Peyer's patch (tissue), 4 donors: ENCODE measurements around the gene THBS1. TPM values are rescaled to one million over a fixed set of nuclear protein-coding genes. Genes with fewer than 3 reads are reported as not detected.

Experiments
- DNase-seq, 3 donors: peaks; one replicate each; pipeline ENCODE4 v3.0.0-alpha.2; 2017 to 2019
- H3K27ac ChIP-seq, 4 donors: fragments of 200-600 bp; sonication (generic); one replicate each; pipeline ENCODE4 v1.5.1; 2016 to 2019
- H3K27me3 ChIP-seq, 2 donors: fragments of 200-600 bp; sonication (generic); one replicate each; pipeline ENCODE4 v1.5.1; 2019
- H3K36me3 ChIP-seq, 3 donors: fragments of 200-600 bp; sonication (generic); one replicate each; pipeline ENCODE4 v1.5.1; 2016 to 2019
- H3K4me1 ChIP-seq, 4 donors: fragments of 200-600 bp; sonication (generic); one replicate each; pipeline ENCODE4 v1.5.1; 2016 to 2019
- H3K4me3 ChIP-seq, 4 donors: fragments of 200-600 bp; sonication (generic); 1 replicate in 3 of 4; 2 replicates in 1 of 4; pipeline ENCODE4 v1.5.1; 2016 to 2019; ENCODE audit warnings: mild to moderate bottlenecking in 1 of 4
- H3K9me3 ChIP-seq, 4 donors: fragments of 200-600 bp; sonication (generic); one replicate each; pipeline ENCODE4 v1.5.1; 2016 to 2019; ENCODE audit warnings: mild to moderate bottlenecking in 1 of 4
- CTCF ChIP-seq, 6 experiments: fragments of 450-650 bp in 4 of 6; fragments of 200-600 bp in 2 of 6; sonication (generic) in 1 of 6; IDR thresholded peaks; one replicate each; pipeline ENCODE4 v1.5.1; 2017 to 2019; ENCODE audit warnings: antibody characterized with exemption in 6 of 6, mild to moderate bottlenecking in 3 of 6, moderate library complexity in 1 of 6
- POLR2A ChIP-seq, 2 donors: fragments of 450-650 bp; IDR thresholded peaks; one replicate each; pipeline ENCODE4 v1.5.1; 2017; ENCODE audit warnings: antibody characterized with exemption in 2 of 2, mild to moderate bottlenecking in 2 of 2, moderate library complexity in 2 of 2
- total RNA-seq, 4 donors: library from RNA; depleted of rRNA; stranded (reverse); fragments of >200 nt; gene quantifications; one replicate each; pipeline ENCODE4 v1.1.0, GENCODE V29; 2016

THBS1 gene
- total RNA-seq, 4 donors from 2014 or later = 68.7 to 784 (median 139) TPM

- DNase-seq = no peak
- H3K27ac ChIP-seq = no peak overlapping the region
- H3K27me3 ChIP-seq = no peaks in the 10 kb centered on the region
- H3K4me3 ChIP-seq = no peak overlapping the region
- H3K36me3 ChIP-seq = peaks cover 0 to 46% (median 0%) of the 10 kb centered on the region in 3 donors
- TF ChIP-seq CTCF (IDR thresholded peaks at IDR 0.05) (no peak), POLR2A (IDR thresholded peaks at IDR 0.05) (no peak)
- peaks cover 0 to 21% (median 0%) of the 10 kb centered on the region in 4 donors for H3K4me1 ChIP-seq
- H3K9me3 ChIP-seq = no peaks in the 10 kb centered on the region
These were observed 15.6 kb downstream of the THBS1 start for GRCh38 chr15:39596358-39597051.

GRCh38 chr15:39597336-39597735, 16.5 kb downstream of the THBS1 start:
- peaks cover 0 to 21% (median 0%) of the 10 kb centered on the region in 4 donors for H3K4me1 ChIP-seq

GRCh38 chr15:39597751-39598185, 16.9 kb downstream of the THBS1 start:
- no peak overlapping the region for H3K27ac ChIP-seq

More at GRCh38 chr15:39597336-39597735, 16.5 kb downstream of the THBS1 start:
- TF ChIP-seq POLR2A (IDR thresholded peaks at IDR 0.05) = no peak
- TF ChIP-seq CTCF (IDR thresholded peaks at IDR 0.05) = no peak
- Histone ChIP-seq H3K9me3 (no peaks in the 10 kb centered on the region), H3K36me3 (peaks cover 0 to 38% (median 0%) of the 10 kb centered on the region in 3 donors), H3K4me3 (no peak overlapping the region), H3K27me3 (no peaks in the 10 kb centered on the region), H3K27ac (no peak overlapping the region)
- no peak for DNase-seq

GRCh38 chr15:39598186-39598850, 17.4 kb downstream of the THBS1 start:
- TF ChIP-seq POLR2A (IDR thresholded peaks at IDR 0.05) (no peak), CTCF (IDR thresholded peaks at IDR 0.05) (no peak)
- no peaks in the 10 kb centered on the region for H3K27me3 ChIP-seq
- H3K9me3 ChIP-seq = no peaks in the 10 kb centered on the region
- H3K4me3 ChIP-seq = no peak overlapping the region
- peaks cover 0 to 21% (median 0%) of the 10 kb centered on the region in 4 donors for H3K4me1 ChIP-seq
- peaks cover 0 to 28% (median 0%) of the 10 kb centered on the region in 3 donors for H3K36me3 ChIP-seq
- H3K27ac ChIP-seq = peak overlapping the region in 1 of 4 donors; percentile 38
- DNase-seq = no peak

More at GRCh38 chr15:39597751-39598185, 16.9 kb downstream of the THBS1 start:
- H3K4me1 ChIP-seq = peaks cover 0 to 21% (median 0%) of the 10 kb centered on the region in 4 donors
- no peak for DNase-seq
- H3K9me3 ChIP-seq = no peaks in the 10 kb centered on the region
- TF ChIP-seq CTCF (IDR thresholded peaks at IDR 0.05) = no peak
- TF ChIP-seq POLR2A (IDR thresholded peaks at IDR 0.05) = no peak
- H3K36me3 ChIP-seq = peaks cover 0 to 34% (median 0%) of the 10 kb centered on the region in 3 donors
- no peak overlapping the region for H3K4me3 ChIP-seq
- H3K27me3 ChIP-seq = no peaks in the 10 kb centered on the region

- Histone ChIP-seq H3K27ac (no peak overlapping the region), H3K4me3 (no peak overlapping the region), H3K4me1 (peaks cover 0 to 21% (median 0%) of the 10 kb centered on the region in 4 donors), H3K27me3 (no peaks in the 10 kb centered on the region), H3K9me3 (no peaks in the 10 kb centered on the region), H3K36me3 (peaks cover 0 to 19% (median 0%) of the 10 kb centered on the region in 3 donors)
- no peak for TF ChIP-seq CTCF (IDR thresholded peaks at IDR 0.05)
- no peak for TF ChIP-seq POLR2A (IDR thresholded peaks at IDR 0.05)
- no peak for DNase-seq
These were observed 18.3 kb downstream of the THBS1 start for GRCh38 chr15:39598958-39599845.
